NCI-H146 treated with DMSO at 0.1 percent for 48 hours (cell line): Measurements from ENCODE around the gene KRT86.
"Not testable (repeated sequence)": the region's sequence is repeated elsewhere in the genome, so short reads cannot be mapped to it uniquely, and the experiment has no call there.

ENCODE experiments used
- DNase-seq: peaks from one replicate; lab custom pipeline; 2025; ENCODE audit not compliant: unreplicated experiment; lab: John Stamatoyannopoulos, UW

The KRT86 gene

GRCh38 chr12:52334185-52334584 lies 59.7 kb downstream of the KRT86 start:
- DNase-seq, result no peak

DNA sequence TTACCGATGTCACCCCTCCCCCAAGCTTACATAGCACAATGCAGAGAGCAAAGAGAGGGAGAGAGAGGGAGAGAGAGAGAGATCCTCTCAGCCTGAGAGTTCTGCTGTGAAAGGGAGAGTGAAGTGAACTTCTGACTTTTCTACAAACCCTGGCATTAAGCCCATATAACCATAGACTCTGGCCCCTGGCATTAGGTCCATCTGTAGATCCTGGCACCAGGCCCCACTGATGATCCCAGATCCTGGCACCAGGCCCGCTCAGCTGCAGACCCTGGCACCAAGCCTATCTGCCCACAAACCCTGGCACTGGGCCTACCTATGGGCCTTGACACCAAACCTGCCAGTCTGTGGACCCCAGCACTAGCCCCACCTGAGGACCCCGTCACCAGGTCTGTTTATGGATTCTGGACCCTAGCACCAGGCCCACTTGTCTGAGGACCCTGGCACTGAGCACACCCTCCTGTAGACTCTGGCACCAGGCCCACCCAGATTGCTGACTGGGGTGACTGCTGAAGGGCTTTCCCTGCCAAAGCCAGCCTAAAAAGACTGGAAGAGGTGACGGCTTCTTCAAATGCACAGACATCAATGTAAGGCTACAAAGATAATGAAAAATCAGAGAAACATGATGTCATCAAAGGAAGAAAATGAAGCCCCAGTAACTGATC lies 61.3 kb downstream of the KRT86 start:
- no peak for DNase-seq

DNA sequence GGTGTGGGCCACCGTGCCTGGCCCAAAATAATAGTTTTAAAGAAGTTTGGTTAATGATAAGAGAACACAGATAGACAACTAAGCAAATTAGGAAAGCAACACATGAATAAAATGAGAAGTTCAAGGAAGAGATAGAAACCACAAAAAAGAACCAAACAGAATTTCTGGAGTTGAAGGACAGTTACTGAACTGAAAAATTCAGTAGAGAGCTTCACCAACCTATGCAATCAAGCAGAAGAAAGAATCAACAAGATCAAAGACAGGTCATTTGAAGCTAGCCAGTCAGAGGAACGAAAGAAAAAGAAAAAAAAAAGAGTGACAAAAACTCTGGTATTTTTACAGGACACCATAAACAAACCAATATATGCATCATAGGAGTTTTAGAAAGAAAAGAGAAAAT lies 62.2 kb downstream of the KRT86 start:
- DNase-seq, result no peak

DNA sequence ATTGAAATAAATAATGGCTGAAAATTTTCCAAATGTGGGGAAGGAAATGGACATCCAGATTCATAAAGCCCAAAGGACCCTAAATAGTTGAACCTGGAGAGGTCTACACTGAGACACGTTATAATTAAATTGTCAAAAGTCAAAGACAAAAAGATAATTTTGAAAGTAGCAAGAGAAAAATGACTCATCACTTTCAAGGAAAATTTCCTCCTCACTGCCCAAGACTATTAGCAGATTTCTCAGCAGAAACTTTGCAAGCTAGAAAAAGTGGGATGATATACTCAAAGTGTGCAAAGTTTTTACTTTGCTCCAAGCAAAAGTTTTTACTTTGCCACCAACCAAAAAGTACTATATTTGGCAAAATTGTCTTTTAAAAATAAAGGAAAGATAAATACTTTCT lies 62.6 kb downstream of the KRT86 start:
- no peak for DNase-seq

DNA sequence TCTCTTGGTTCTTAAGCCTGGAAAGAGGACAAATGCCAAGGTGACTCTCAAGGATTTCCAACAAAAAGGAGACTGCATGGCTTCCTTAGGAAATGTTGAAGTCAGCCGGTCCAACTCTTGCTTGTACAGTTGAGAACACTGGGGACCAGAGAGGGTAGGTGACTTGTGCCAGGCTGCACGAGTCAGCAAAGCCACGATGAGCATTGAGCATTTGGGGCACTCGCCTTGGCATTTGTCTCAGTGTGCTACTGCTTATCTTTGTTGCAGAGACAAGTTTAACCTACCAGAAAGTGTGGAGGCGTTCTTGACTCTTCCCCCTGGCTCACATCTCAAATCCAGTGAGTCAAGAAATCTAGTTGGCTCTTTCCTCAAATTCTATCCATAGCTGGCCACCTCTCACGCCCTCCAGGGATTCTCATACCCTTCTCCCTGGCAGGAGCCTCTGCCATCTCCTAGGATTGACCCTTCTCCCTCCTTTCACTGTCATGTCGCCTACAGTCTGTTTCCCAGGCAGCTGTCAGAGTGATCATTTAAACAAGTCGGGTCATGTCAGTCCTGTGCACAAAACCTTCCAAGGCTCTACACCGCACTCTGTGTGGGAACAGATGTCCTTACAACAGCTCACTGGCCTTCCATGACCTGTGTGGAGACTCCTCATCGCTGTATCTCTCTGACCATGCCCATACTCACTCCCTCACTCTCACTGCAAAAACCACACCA lies 64.0 kb downstream of the KRT86 start:
- no peak for DNase-seq

GRCh38 chr12:52341066-52341580 lies 66.7 kb downstream of the KRT86 start:
- DNase-seq, result no peak

GRCh38 chr12:52342781-52343490 lies 68.5 kb downstream of the KRT86 start:
- no peak for DNase-seq

- DNase-seq, result no peak
Observed at GRCh38 chr12:52343550-52343949, 69.1 kb downstream of the KRT86 start.

DNA sequence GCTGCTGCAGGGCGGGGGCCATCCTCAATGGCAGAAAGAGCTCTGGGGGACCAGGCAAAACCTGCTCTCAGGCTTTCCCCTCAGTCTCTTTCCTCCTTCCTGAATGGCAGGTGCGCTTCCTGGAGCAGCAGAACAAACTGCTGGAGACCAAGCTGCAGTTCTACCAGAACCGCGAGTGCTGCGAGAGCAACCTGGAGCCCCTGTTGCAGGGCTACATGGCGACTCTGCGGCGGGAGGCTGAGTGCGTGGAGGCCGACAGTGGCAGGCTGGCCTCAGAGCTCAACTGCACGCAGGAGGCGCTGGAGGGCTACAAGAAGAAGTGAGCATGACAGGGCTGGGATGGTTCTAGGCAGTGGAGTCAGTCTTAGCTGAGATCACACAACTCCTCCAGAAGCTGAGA lies 69.7 kb downstream of the KRT86 start:
- DNase-seq, result no peak

DNA sequence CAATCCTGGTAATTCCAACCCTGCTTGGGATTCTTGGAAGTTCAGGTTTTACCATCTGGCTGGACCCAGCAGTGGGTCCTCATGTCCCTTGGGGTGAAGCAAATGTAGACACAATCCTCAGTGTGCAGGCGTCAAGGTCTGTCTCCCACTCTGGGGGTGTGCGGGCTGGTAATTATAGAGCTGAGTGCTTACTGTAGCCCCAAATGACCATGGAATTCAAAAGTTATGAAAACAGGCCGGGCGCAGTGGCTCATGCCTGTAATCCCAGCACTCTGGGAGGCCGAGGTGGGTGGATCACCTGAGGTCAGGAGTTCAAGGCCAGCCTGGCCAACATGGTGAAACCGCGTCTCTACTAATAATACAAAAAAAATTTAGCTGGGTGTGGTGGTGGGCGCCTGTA lies 70.6 kb downstream of the KRT86 start:
- DNase-seq, result not testable (repeated sequence)

DNA sequence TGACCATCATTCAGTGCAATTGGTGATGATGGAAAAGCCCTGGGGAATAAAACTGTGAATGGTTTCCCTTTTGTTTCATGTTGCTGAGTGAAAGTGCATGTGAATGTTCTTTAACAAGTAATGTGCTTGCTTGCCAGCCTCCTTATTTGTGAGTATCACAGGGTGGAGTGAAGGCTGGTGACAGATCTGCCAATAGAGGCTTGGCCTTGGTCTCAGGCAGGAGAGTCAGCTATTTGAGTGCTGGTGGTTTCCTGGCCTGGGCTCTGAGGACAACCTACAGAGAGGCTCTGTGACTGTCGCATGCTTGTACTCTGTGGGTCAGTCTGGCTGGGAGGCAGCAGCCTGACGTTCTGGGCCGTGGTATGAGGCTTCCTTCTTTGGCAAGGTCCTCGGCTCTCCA lies 72.1 kb downstream of the KRT86 start:
- no peak for DNase-seq

- no peak for DNase-seq
Observed at GRCh38 chr12:52347016-52347415, 72.6 kb downstream of the KRT86 start.

GRCh38 chr12:52347551-52348510 lies 73.4 kb downstream of the KRT86 start:
- DNase-seq, result no peak

DNA sequence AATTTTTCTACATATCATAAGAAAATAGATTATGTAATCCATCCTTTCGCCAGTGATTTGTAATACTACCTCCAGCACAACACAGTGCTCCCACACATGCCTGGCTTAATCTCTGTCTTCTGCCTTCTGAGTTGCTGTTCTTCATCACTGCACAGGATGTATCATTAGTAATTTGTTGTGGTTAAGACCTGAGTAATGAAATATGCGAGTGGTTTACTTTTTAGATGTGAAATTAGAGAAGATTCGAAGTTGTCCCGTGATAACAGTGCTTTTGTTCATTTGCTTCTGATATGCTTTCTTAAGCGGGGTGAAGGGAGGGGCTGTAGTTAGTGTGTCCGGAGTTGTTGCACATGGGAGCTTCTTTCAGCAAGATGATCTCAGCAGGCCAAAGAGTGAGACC lies 74.8 kb downstream of the KRT86 start:
- DNase-seq, result no peak

GRCh38 chr12:52350021-52350620 lies 75.7 kb downstream of the KRT86 start:
- DNase-seq, result no peak

GRCh38 chr12:52350786-52351185 lies 76.3 kb downstream of the KRT86 start:
- DNase-seq, result no peak

DNA sequence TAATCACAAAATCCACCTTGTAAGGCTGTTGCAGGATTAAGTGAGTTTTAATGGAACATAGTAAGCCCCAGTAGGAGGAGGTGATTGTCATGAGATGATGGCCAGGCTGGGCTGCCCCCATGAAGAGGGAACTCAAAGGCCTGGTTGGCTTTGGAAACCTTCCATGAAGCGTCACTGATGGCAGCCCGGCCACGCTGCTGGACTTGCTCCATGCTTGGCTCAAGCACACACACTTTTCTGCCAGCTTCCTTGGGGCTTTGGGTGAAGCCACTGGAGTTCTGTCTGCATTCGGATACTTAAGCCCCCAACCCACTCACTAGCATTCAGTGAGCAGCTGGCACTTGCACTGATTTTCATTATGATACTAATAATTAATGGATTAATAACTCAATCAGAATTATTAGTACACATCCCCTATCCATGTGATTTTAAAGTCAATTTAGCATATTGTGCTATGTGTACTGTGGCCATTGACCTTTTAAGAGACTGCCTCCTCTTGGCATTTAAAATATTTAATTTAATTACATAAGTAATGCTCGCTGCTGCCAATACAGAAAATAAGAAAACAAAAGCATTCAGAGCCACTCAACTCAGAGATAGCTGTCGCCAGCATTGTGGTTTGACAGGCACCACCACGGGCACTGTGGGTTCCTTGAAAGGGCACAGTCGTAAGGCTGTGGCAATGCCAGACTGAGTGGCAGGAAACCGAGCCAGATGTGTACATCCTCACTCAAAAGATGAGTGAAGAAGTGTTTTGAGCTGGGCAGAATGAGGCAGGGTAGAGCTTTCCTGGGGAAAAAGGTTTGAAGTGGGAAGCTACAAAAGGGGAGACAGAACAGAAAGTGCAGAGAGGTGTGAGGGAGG lies 77.0 kb downstream of the KRT86 start:
- DNase-seq, result no peak

GRCh38 chr12:52352951-52353350 lies 78.5 kb downstream of the KRT86 start:
- no peak for DNase-seq

GRCh38 chr12:52353766-52354165 lies 79.3 kb downstream of the KRT86 start:
- no peak for DNase-seq

DNA sequence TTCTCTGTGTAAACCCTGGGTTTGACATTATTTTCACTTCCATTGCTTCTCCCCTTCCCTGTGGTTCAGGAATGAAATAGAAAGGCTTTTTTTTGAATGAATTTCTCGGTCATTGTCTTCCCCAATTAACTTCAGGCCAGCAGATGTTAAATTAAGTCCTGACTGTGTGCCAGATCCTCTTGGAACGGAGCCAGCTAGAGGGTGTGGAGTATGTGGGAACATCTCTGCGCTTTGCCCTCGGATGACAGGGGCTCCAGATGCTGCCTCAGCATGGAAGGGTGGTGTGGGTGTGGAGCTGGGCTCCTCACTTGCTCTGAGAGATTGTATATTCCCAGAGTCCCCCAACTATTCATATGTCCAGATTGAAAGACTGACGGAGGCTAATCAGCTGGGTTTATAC lies 79.8 kb downstream of the KRT86 start:
- no peak for DNase-seq
